Raji (cell line): ENCODE results near the gene HGS.

Experiments
- POLR2A ChIP-seq: IDR thresholded peaks from 2 replicates; pipeline ENCODE4 v1.6.1; 2011; ENCODE audit warnings: low read depth, low read length, control low read depth; ENCODE audit not compliant: insufficient read depth

The HGS gene

DNA sequence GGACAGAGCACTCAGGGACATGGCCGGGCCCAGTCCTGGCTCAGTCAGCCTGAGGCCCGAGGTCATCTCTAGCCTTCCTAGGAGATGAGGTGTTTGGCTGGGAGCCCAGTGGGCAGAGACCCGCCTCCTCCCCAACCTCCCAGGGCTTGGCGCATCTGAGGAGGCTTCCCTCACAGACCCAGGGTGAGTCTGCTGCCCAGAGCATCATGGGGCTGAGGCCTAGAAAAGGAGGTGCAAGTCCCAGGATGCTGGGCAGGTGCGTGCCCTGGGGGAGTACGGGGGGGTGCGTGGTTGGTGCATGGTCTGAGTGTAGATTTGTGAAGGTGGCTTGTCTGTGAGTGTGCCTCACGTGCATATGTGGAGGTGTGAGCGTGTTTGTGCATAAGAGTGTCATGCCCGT is 32.1 kb upstream of the HGS start:
- no peak for TF ChIP-seq POLR2A

DNA sequence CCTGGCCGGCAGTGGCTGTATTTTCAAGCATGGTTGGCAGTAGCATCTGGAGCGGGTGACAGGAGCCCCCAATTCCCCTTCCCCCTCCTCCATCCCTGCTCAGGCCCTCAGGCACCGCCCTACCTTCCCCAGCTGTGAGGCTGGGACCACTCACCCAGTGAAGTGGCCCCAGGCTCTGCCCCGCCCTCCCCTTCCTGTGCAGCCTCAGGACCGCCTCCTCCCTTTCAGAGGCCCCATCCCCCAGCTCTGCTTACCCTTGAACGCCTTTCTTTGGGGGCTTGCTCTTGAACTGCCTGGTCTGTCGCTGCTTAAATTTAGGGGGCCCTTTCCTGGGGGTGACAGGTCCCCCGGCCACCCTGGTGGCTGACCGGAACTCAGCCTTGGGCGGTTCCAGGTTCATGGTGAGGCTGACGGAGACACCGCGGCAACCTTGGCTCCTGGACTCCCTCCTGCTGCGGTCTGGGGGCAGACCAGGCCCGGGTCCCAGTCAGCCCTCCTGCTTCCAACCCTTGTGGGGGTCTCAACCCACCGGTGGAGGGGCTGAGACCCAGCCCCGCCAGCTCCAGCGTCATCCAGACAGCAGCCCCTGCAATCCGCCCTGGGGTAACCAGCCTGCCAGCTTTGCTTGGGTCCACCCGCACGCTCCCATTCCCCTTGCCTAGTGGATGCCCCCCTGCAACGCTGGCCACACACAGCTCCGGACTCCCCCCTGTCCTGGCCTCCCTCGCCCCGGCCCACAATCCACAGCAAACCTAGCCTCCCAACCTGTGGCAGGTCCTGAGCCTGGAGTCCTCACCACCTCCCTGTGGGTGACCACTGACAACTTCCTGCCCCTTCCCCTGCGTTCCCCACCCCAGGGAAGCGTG is 30.7 kb upstream of the HGS start:
- TF ChIP-seq POLR2A: no peak

DNA sequence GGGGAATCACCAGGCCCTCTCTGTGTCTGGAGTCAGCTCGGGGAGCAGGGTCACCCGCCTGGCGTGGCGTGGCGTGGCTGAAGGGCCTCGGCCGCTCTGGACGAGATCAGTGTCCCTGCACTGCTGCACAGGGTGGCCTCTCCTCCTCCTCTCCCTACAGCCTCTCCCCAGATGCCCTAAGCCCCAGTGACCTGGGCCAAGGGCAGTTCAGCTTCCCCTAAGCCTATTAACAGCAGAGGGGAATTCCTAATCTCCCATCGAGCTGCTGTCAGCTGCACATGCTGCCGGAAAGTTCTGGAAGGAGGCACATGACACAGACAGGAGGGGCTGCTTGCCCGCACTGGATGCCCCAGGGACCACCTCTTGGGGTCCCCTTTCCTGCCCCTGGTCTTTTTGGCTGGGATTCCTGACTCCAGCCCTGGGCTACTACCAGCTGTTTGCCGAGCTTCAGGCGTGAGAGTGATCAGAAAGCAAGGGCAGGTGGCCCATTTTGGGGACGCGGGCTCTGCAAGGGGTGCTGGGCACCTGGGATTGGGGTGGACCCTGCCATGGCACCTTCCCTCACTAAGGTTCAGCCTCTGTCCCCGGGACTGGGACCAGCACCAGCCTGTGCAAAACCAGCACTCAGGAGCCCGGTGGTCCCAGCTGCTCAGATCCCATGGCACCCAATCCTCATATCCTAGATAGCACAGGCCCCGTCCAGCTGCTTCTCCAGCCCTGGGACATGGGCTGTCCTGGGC is 28.3 kb upstream of the HGS start:
- TF ChIP-seq POLR2A: no peak

GRCh38 chr17:81656118-81656743 is 27.6 kb upstream of the HGS start, which contains the start of gene PDE6G:
PDE6G (minus strand) TSS chr17:81656542; CDS start chr17:81653305, 3,237 bp downstream.
- TF ChIP-seq POLR2A: no peak

DNA sequence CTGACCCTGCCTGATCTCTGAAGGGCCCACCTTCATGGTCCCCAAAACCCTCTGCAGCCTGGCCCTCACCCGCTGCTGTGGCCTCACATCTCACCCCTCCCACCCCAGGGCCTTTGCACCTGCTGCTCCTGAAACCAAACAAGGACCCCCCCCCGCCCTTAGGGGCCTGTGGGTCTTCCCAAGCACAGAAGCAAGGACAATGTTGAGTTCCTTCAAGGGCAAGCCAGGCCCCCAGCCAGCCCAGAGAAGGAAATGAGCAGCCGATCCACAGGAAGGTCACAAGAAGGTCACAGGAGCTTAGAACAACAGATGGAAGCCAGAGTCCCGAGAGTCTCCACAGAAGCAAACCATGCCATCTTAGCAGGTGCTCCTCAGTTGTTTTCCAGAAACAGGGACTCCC is 27.0 kb upstream of the HGS start:
- no peak for TF ChIP-seq POLR2A

- no peak for TF ChIP-seq POLR2A
Measured at GRCh38 chr17:81659038-81659437, 24.8 kb upstream of the HGS start.

DNA sequence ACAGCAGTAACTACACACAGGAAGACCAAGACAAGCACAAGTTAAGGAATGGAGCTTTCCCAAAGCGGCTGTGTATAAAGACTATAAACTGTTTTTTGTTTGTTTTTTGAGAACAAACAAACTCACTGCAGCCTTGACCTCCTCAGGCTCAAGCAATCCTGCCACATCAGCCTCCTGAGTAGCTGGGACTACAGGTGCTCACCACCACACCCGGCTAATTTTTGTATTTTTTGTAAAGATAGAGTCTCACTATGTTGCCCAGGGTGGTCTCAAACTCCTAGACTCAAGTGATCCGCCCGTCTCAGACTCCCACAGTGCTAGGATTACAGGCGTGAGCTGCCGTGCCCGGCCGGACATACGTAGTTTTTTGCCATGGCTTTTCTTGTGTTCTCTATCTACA is 23.4 kb upstream of the HGS start:
- TF ChIP-seq POLR2A: no peak

GRCh38 chr17:81662002-81662401 is 21.8 kb upstream of the HGS start:
- no peak for TF ChIP-seq POLR2A

- no peak; the same call in 1 of the 2 replicates for TF ChIP-seq POLR2A
Measured at GRCh38 chr17:81664051-81664470, 19.8 kb upstream of the HGS start.

- TF ChIP-seq POLR2A: no peak
Measured at GRCh38 chr17:81665205-81666091, 18.4 kb upstream of the HGS start.

DNA sequence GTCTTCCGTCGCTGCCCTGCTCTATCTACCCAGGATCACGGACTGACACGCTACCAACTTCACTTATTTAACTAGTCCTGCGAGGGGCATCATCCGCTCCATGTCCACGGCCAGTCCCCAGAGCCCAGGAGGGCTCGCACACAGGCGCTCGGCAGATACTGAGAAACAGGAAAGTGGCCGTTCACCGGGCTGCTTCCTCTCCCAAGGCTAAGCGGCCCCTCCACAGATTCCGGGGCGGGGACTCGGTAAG is 17.8 kb upstream of the HGS start:
- no peak for TF ChIP-seq POLR2A

- peak; percentile 97 for TF ChIP-seq POLR2A
Measured at GRCh38 chr17:81666342-81667191, 17.2 kb upstream of the HGS start, which contains the start of the genes CCDC137 and OXLD1. CCDC137 (plus strand) TSS chr17:81666737; CDS start chr17:81666767, 30 bp downstream. OXLD1 (minus strand) TSS chr17:81666605; CDS start chr17:81666577, 28 bp downstream.

DNA sequence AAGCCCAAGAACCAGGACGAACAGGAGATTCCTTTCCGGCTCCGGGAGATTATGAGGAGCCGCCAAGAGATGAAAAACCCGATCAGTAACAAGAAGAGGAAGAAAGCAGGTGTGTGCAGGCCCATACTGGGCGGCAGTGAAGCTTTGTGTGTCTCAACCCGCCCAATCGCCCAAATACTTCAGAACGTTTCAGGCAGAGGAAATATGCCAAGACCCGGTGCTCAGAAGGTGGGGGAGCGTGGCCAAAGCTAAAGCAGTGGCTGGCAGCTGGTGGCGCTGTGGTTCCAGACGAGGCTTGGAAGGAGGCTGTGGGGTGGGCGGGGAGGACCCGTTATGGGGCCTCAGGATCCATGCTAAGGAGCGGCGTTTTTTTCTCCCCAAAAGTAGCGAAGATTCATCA is 16.1 kb upstream of the HGS start:
- TF ChIP-seq POLR2A: no peak

- TF ChIP-seq POLR2A: no peak
Measured at GRCh38 chr17:81672504-81672903, 11.3 kb upstream of the HGS start.
